Keratinocyte (primary cell): ENCODE results near the gene KLHL29. TPM values are rescaled to one million over a fixed set of nuclear protein-coding genes. Genes with fewer than 3 reads are reported as not detected.

Experiments
- DNase-seq: peaks from one replicate; pipeline ENCODE4 v3.0.0-alpha.2; 2011; ENCODE audit warnings: low read depth, missing footprints, low spot score
- FAIRE-seq: peaks from 2 replicates; lab custom pipeline; 2011; peaks lifted over from hg19 to GRCh38; lab: Jason Lieb, UNC
- H2AFZ ChIP-seq: 2 replicates; pipeline ENCODE4 v1.6.0; 2012; ENCODE audit warnings: low read length, control low read depth, inconsistent platforms; ENCODE audit not compliant: control insufficient read depth
- H3K27ac ChIP-seq: 2 replicates; pipeline ENCODE4 v1.5.1; 2011; ENCODE audit warnings: low read length; ENCODE audit not compliant: control insufficient read depth, insufficient read depth
- H3K27me3 ChIP-seq: 3 replicates; pipeline ENCODE4 v1.6.0; 2011; ENCODE audit warnings: low read length; ENCODE audit not compliant: control insufficient read depth, insufficient read depth; ENCODE audit errors: extremely low read depth
- H3K36me3 ChIP-seq, 2 experiments: 2 replicates in 1 of 2; 3 replicates in 1 of 2; pipeline ENCODE4 v1.5.1; 2011; ENCODE audit warnings: low read length in 2 of 2, mild to moderate bottlenecking in 1 of 2; ENCODE audit not compliant: control insufficient read depth in 2 of 2, insufficient read depth in 2 of 2; ENCODE audit errors: extremely low read depth in 1 of 2
- H3K4me1 ChIP-seq: 3 replicates; pipeline ENCODE4 v1.5.1; 2011; ENCODE audit warnings: low read length; ENCODE audit not compliant: control insufficient read depth, insufficient read depth; ENCODE audit errors: extremely low read depth
- H3K4me2 ChIP-seq: 3 replicates; pipeline ENCODE4 v1.6.0; 2011; ENCODE audit warnings: low read depth, low read length; ENCODE audit not compliant: control insufficient read depth, insufficient read depth; ENCODE audit errors: extremely low read depth
- H3K4me3 ChIP-seq, 3 experiments: fragments of 200-600 bp in 1 of 3; sonication (generic) in 1 of 3; 2 replicates in 2 of 3; 3 replicates in 1 of 3; pipeline ENCODE4 v1.5.1; 2011 to 2016; ENCODE audit warnings: low read length in 3 of 3, mild to moderate bottlenecking in 3 of 3, control low read depth in 2 of 3, inconsistent platforms in 1 of 3, low read depth in 1 of 3, mixed read lengths in 1 of 3, mixed run types in 1 of 3, moderate library complexity in 1 of 3; ENCODE audit not compliant: control insufficient read depth in 2 of 3, insufficient read depth in 2 of 3; ENCODE audit errors: extremely low read depth in 1 of 3
- H3K79me2 ChIP-seq: 2 replicates; pipeline ENCODE4 v1.6.0; 2012; ENCODE audit warnings: low read length; ENCODE audit not compliant: control insufficient read depth, insufficient read depth
- H3K9ac ChIP-seq: 3 replicates; pipeline ENCODE4 v1.6.0; 2011; ENCODE audit warnings: low read length; ENCODE audit not compliant: control insufficient read depth, insufficient read depth; ENCODE audit errors: extremely low read depth
- H3K9me1 ChIP-seq: 3 replicates; pipeline ENCODE4 v1.6.0; 2011; ENCODE audit warnings: low read length; ENCODE audit not compliant: control insufficient read depth, insufficient read depth; ENCODE audit errors: extremely low read depth
- H3K9me3 ChIP-seq: 2 replicates; pipeline ENCODE4 v1.5.1; 2012; ENCODE audit warnings: low read depth, low read length; ENCODE audit not compliant: control insufficient read depth
- H4K20me1 ChIP-seq: 3 replicates; pipeline ENCODE4 v1.6.0; 2011; ENCODE audit warnings: low read length; ENCODE audit not compliant: control insufficient read depth, insufficient read depth; ENCODE audit errors: extremely low read depth
- CTCF ChIP-seq, 3 experiments: IDR thresholded peaks in 1 of 3; conservative IDR thresholded peaks in 1 of 3; optimal IDR thresholded peaks in 1 of 3; 2 replicates in 2 of 3; 3 replicates in 1 of 3; pipeline versions ENCODE3 to v1.5.1; 2011; ENCODE audit warnings: low read length in 3 of 3, mild to moderate bottlenecking in 3 of 3, moderate library complexity in 2 of 3, control low read depth in 1 of 3, inconsistent platforms in 1 of 3; ENCODE audit not compliant: insufficient read depth in 2 of 3; ENCODE audit errors: extremely low read depth in 1 of 3
- EZH2 ChIP-seq: IDR thresholded peaks from one replicate; pipeline ENCODE4 v1.6.1; 2012; ENCODE audit warnings: inconsistent platforms, mild to moderate bottlenecking, low read length, moderate library complexity
- dilution Hi-C: fragments of 300-500 bp; cut with MboI; formaldehyde crosslinking; loops from one replicate; pipeline ENCODE4 v1.7.0; 2020; ENCODE audit warnings: low sequenced_read_pairs; ENCODE audit not compliant: extremely low pct_ligation_motif_present
- polyA plus RNA-seq, 5 experiments: library from polyadenylated mRNA; depleted of rRNA in 3 of 5; stranded (reverse) in 3 of 5; stranded (forward) in 1 of 5; unstranded in 1 of 5; fragments of >200 nt; gene quantifications; 1 replicate in 1 of 5; 2 replicates in 3 of 5; 3 replicates in 1 of 5; pipeline versions ENCODE4 v1.2.1 to v1.2.3, GENCODE V29; 2011 to 2012; ENCODE audit warnings: missing spikeins in 2 of 5, low read depth in 1 of 5, low replicate concordance in 1 of 5

The KLHL29 gene
- polyA plus RNA-seq, 1 donor (not counting 4 experiments of a cell fraction or from before 2014, with no cell fraction given), result 4.7 TPM

DNA sequence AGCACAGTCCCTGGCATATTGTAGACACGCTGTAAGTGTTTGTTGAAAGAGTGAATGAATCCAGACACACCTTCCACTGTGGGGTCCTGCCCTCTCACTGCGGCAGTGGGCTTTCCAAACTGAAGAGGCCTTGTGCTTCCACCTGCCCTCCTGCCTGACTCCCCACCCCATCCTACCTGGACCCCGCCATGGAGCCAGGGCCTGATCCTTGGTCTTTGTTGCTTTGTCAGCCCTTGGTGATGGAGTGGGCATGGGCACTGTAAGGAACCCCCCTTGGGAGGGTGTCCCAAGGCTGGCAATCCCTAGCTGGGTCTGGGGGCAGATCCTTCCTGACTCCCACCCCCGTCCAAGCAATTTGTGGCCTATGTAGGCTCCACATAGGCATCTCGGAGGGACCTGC is 33.1 kb downstream of the KLHL29 start:
- no peak overlapping the region for H3K4me2 ChIP-seq
- H4K20me1 ChIP-seq, result peaks cover 3% of the 10 kb centered on the region
- H3K9me3 ChIP-seq, result no peaks in the 10 kb centered on the region
- dilution Hi-C loops, result no loop called here
- H3K27me3 ChIP-seq, result no peaks in the 10 kb centered on the region
- H3K4me3 ChIP-seq, result no peak overlapping the region
- no peaks in the 10 kb centered on the region for H3K9me1 ChIP-seq
- peaks cover 4% of the 10 kb centered on the region for H3K4me1 ChIP-seq
- TF ChIP-seq CTCF (optimal IDR thresholded peaks at IDR 0.05 in 1 of 3, IDR thresholded peaks at IDR 0.05 in 1 of 3, conservative IDR thresholded peaks at IDR 0.05 in 1 of 3; ENCODE audit: extremely low read depth in 1 of 3, insufficient read depth in 2 of 3, low read length in 3 of 3) (no peak), EZH2 (no peak)
- H3K79me2 ChIP-seq, result peaks cover 15% of the 10 kb centered on the region
- H3K27ac ChIP-seq, result no peak overlapping the region
- H3K36me3 ChIP-seq, result peaks cover 0 to 2% of the 10 kb centered on the region in 2 experiments
- FAIRE-seq (no peak), DNase-seq (no peak)
- H2AFZ ChIP-seq, result no peak overlapping the region
- H3K9ac ChIP-seq, result no peak overlapping the region

DNA sequence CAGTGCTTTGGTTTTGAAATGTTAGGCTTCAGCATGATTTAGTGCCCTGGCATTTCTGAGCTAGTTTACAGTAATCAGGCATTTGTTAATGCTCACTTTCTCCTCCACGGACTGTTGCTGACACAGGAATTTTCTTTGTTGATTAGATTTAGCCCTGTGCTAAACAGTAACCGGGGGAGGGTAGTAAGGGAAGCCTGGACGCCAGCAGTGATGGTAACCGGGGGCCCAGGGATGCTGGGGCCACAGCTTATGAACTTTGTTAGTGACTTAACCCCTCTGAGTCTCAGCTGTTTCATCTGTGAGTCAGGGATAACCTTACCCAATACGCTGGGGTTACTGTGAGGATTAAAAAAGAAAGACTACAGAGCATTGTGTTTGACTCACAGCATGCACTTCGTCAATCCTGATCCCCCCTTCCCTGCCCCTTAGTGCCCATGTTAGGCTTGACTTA is 33.5 kb downstream of the KLHL29 start:
- H3K4me3 ChIP-seq, result no peak overlapping the region
- no peaks in the 10 kb centered on the region for H3K9me1 ChIP-seq
- peaks cover 3% of the 10 kb centered on the region for H4K20me1 ChIP-seq
- no peak overlapping the region for H3K27ac ChIP-seq
- H3K9ac ChIP-seq, result no peak overlapping the region
- H3K27me3 ChIP-seq, result no peaks in the 10 kb centered on the region
- no peak overlapping the region for H2AFZ ChIP-seq
- TF ChIP-seq EZH2, result no peak
- no peak for TF ChIP-seq CTCF (optimal IDR thresholded peaks at IDR 0.05 in 1 of 3, IDR thresholded peaks at IDR 0.05 in 1 of 3, conservative IDR thresholded peaks at IDR 0.05 in 1 of 3; ENCODE audit: extremely low read depth in 1 of 3, insufficient read depth in 2 of 3, low read length in 3 of 3)
- DNase-seq, result no peak
- no peak overlapping the region for H3K4me2 ChIP-seq
- H3K79me2 ChIP-seq, result peaks cover 13% of the 10 kb centered on the region
- no peaks in the 10 kb centered on the region for H3K9me3 ChIP-seq
- H3K4me1 ChIP-seq, result no peaks in the 10 kb centered on the region
- FAIRE-seq, result peak; percentile 51
- dilution Hi-C loops, result no loop called here
- peaks cover 0 to 2% of the 10 kb centered on the region in 2 experiments for H3K36me3 ChIP-seq
